HCT116 (cell line): ENCODE data around the gene FAM110C. TPM values are rescaled to one million over a fixed set of nuclear protein-coding genes. Genes with fewer than 3 reads are reported as not detected.
A peak's percentile ranks its signal among the peaks of the same experiment; 100 is the strongest.

Experiments
- ATAC-seq: fragments of 200-7000 bp; cut with Tn5 transposase; 2 replicates; pipeline ENCODE4 v1.9.1; 2020; ENCODE audit warnings: mild to moderate bottlenecking, moderate library complexity
- BruUV-seq: library from RNA; stranded (reverse); fragments of 400-500 nt; replicated peaks from 2 replicates; lab custom pipeline; 2021; lab: Mats Ljungman, UMichigan
- CTCF ChIA-PET: fragments of 300-600 bp; sonication (Branson Sonifier 250); formaldehyde crosslinking; loops from one replicate; lab custom pipeline; 2021; ENCODE audit warnings: antibody characterized with exemption; lab: Charles Lee
- POLR2A ChIA-PET: fragments of 300-600, 350-600 bp; sonication (Branson Sonifier 250); formaldehyde crosslinking; loops from one replicate; lab custom pipeline; 2021; ENCODE audit warnings: antibody characterized with exemption; lab: Charles Lee
- RAD21 ChIA-PET, 2 experiments: fragments of 300-600 bp; sonication (Branson Sonifier 250); formaldehyde crosslinking; loops; one replicate each; lab custom pipeline; 2023; ENCODE audit warnings: low total read pairs in 2 of 2; ENCODE audit not compliant: uncharacterized antibody in 2 of 2, unreplicated experiment in 2 of 2, low non-redundant PET in 1 of 2; lab: Charles Lee
- DNase-seq: peaks from one replicate; pipeline ENCODE4 v3.0.0-alpha.2; 2010; ENCODE audit warnings: low read depth, low spot score
- H2AFZ ChIP-seq: fragments of 200-600 bp; shearing (Covaris generic), sonication (generic); 2 replicates; pipeline ENCODE4 v1.6.1; 2017; ENCODE audit warnings: low read depth, mixed run types, mixed read lengths, antibody characterized with exemption, low read length; ENCODE audit not compliant: poor library complexity, severe bottlenecking
- H3K27ac ChIP-seq: 2 replicates; pipeline ENCODE4 v1.5.1; 2012; ENCODE audit warnings: low read depth, low read length
- H3K27me3 ChIP-seq: fragments of 200-600 bp; sonication (generic); 2 replicates; pipeline ENCODE4 v1.6.1; 2016; ENCODE audit warnings: mixed run types, low read length, mixed read lengths; ENCODE audit not compliant: insufficient read depth
- H3K36me3 ChIP-seq, 2 experiments: fragments of 200-500 bp in 1 of 2; fragments of 200-600 bp in 1 of 2; sonication (Bioruptor generic) in 1 of 2; sonication (generic) in 1 of 2; 2 replicates each; pipeline versions ENCODE4 v1.5.1 to v1.6.1; 2014 to 2016; ENCODE audit warnings: low read length in 2 of 2, inconsistent platforms in 1 of 2, mixed read lengths in 1 of 2, mixed run types in 1 of 2; ENCODE audit not compliant: insufficient read depth in 2 of 2, control insufficient read depth in 1 of 2
- H3K4me1 ChIP-seq, 2 experiments: fragments of 200-600 bp in 1 of 2; sonication (generic) in 1 of 2; 2 replicates each; pipeline versions ENCODE4 v1.5.1 to v1.6.1; 2012 to 2017; ENCODE audit warnings: low read length in 2 of 2, inconsistent platforms in 1 of 2, mild to moderate bottlenecking in 1 of 2, mixed read lengths in 1 of 2, mixed run types in 1 of 2, moderate library complexity in 1 of 2; ENCODE audit not compliant: insufficient read depth in 2 of 2, control insufficient read depth in 1 of 2
- H3K4me2 ChIP-seq: fragments of 200-600 bp; sonication (generic); 2 replicates; pipeline ENCODE4 v1.6.1; 2017; ENCODE audit warnings: mixed run types, low read length, mixed read lengths
- H3K4me3 ChIP-seq, 2 experiments: fragments of 200-600 bp in 1 of 2; sonication (generic) in 1 of 2; replicated peaks in 1 of 2; 2 replicates each; pipeline ENCODE4 v1.5.1; 2011 to 2016; ENCODE audit warnings: low read length in 2 of 2, control low read depth in 1 of 2, low read depth in 1 of 2, mild to moderate bottlenecking in 1 of 2, mixed read lengths in 1 of 2, mixed run types in 1 of 2
- H3K79me2 ChIP-seq: fragments of 200-600 bp; sonication (generic); 2 replicates; pipeline ENCODE4 v1.6.1; 2017; ENCODE audit warnings: mild to moderate bottlenecking, mixed run types, low read length, moderate library complexity, mixed read lengths; ENCODE audit not compliant: insufficient read depth
- H3K9ac ChIP-seq: fragments of 200-600 bp; sonication (generic); 2 replicates; pipeline ENCODE4 v1.6.1; 2016; ENCODE audit warnings: low read length, mixed read lengths
- H3K9me2 ChIP-seq: fragments of 200-600 bp; sonication (generic), shearing (Covaris generic); 2 replicates; pipeline ENCODE4 v1.6.1; 2017; ENCODE audit warnings: mixed run types, mild to moderate bottlenecking, moderate library complexity; ENCODE audit not compliant: insufficient read depth
- H3K9me3 ChIP-seq, 2 experiments: fragments of 200-500 bp in 1 of 2; fragments of 200-600 bp in 1 of 2; sonication (Bioruptor generic) in 1 of 2; sonication (generic) in 1 of 2; 2 replicates each; pipeline ENCODE4 v1.6.1; 2014 to 2017; ENCODE audit warnings: low read length in 2 of 2, mixed read lengths in 2 of 2, inconsistent platforms in 1 of 2, low read depth in 1 of 2, mild to moderate bottlenecking in 1 of 2, mixed run types in 1 of 2, moderate library complexity in 1 of 2; ENCODE audit not compliant: control insufficient read depth in 1 of 2, insufficient read depth in 1 of 2
- H4K20me1 ChIP-seq: fragments of 200-600 bp; sonication (generic), shearing (Covaris generic); 2 replicates; pipeline ENCODE4 v1.6.1; 2017; ENCODE audit warnings: mixed run types, mild to moderate bottlenecking, moderate library complexity; ENCODE audit not compliant: insufficient read depth
- CBX3 ChIP-seq: IDR thresholded peaks from 2 replicates; pipeline ENCODE4 v1.6.1; 2012; ENCODE audit warnings: low read depth
- CEBPB ChIP-seq: IDR thresholded peaks from 2 replicates; pipeline ENCODE4 v1.6.1; 2012; ENCODE audit warnings: low read depth
- CTCF ChIP-seq, 3 experiments: fragments of 200-600 bp in 1 of 3; sonication (generic) in 1 of 3; IDR thresholded peaks in 2 of 3; conservative IDR thresholded peaks in 1 of 3; 2 replicates each; pipeline ENCODE4 v1.5.1; 2012 to 2017; ENCODE audit warnings: low read depth in 2 of 3, low read length in 2 of 3, antibody characterized with exemption in 1 of 3, borderline replicate concordance in 1 of 3, control low read depth in 1 of 3, mild to moderate bottlenecking in 1 of 3, mixed read lengths in 1 of 3, mixed run types in 1 of 3, moderate library complexity in 1 of 3; ENCODE audit not compliant: insufficient read depth in 1 of 3
- EGR1 ChIP-seq: IDR thresholded peaks from 2 replicates; pipeline ENCODE4 v1.6.1; 2012; ENCODE audit warnings: low read depth
- ELF1 ChIP-seq: IDR thresholded peaks from 2 replicates; pipeline ENCODE4 v1.6.1; 2012; ENCODE audit warnings: low read depth, borderline replicate concordance
- JUND ChIP-seq: IDR thresholded peaks from 2 replicates; pipeline ENCODE4 v1.6.1; 2012
- MAX ChIP-seq: IDR thresholded peaks from 2 replicates; pipeline ENCODE4 v1.6.1; 2012
- POLR2A ChIP-seq: IDR thresholded peaks from 2 replicates; pipeline ENCODE4 v1.7.0; 2011; ENCODE audit warnings: borderline replicate concordance; ENCODE audit not compliant: insufficient read depth, insufficient read length; ENCODE audit errors: extremely low read depth
- POLR2AphosphoS5 ChIP-seq: IDR thresholded peaks from 2 replicates; pipeline ENCODE4 v1.6.1; 2011; ENCODE audit warnings: mild to moderate bottlenecking, low read depth, low read length, moderate library complexity
- RAD21 ChIP-seq: IDR thresholded peaks from 2 replicates; pipeline ENCODE4 v1.6.1; 2012; ENCODE audit warnings: low read depth, mild to moderate bottlenecking
- SIN3A ChIP-seq: IDR thresholded peaks from 2 replicates; pipeline ENCODE4 v1.6.1; 2012; ENCODE audit warnings: low read depth
- SP1 ChIP-seq: IDR thresholded peaks from 2 replicates; pipeline ENCODE4 v1.6.1; 2012; ENCODE audit warnings: low read depth
- SRF ChIP-seq: IDR thresholded peaks from 2 replicates; pipeline ENCODE4 v1.6.1; 2012; ENCODE audit warnings: low read depth
- YY1 ChIP-seq: IDR thresholded peaks from 2 replicates; pipeline ENCODE4 v1.6.1; 2011; ENCODE audit warnings: low read length, low read depth, moderate library complexity, mild to moderate bottlenecking; ENCODE audit not compliant: insufficient replicate concordance; ENCODE audit errors: extremely low read depth
- ZBTB33 ChIP-seq: IDR thresholded peaks from 2 replicates; pipeline ENCODE4 v1.6.1; 2011; ENCODE audit warnings: mild to moderate bottlenecking, low read length, moderate library complexity; ENCODE audit not compliant: insufficient replicate concordance; ENCODE audit errors: extremely low read depth
- intact Hi-C: fragments of 100-400 bp; cut with micrococcal nuclease; formaldehyde crosslinking; loops from 2 replicates; pipeline ENCODE4 v1.10.0; 2022
- total RNA-seq: library from RNA; stranded (reverse); gene quantifications from one replicate; pipeline ENCODE4 v1.2.1, GENCODE V29; 2021; ENCODE audit not compliant: unreplicated experiment

The FAM110C gene
- total RNA-seq, 1 experiment from 2014 or later, result 20.3 TPM

- peak; percentile 67 for TF ChIP-seq MAX
- no peak for TF ChIP-seq ZBTB33
- TF ChIP-seq EGR1, result peak; percentile 69
- no peak for TF ChIP-seq CEBPB
- TF ChIP-seq SRF, result no peak
- TF ChIP-seq RAD21, result 0 out of 2 replicates have a peak, but pooled peaks have one; percentile 13
Measured at GRCh38 chr2:46471-47345, at the start of gene FAM110C (continued).

GRCh38 chr2:92326-92725 is 46.0 kb upstream of the FAM110C start:
- no peak for DNase-seq
- BruUV-seq, result no TSS peak
- RAD21 ChIA-PET, result no interaction called here
- TF ChIP-seq JUND (no peak), YY1 (no peak), SIN3A (no peak), CTCF (IDR thresholded peaks at IDR 0.05 in 2 of 3, conservative IDR thresholded peaks at IDR 0.05 in 1 of 3; ENCODE audit: borderline replicate concordance in 1 of 3, insufficient read depth in 1 of 3, low read depth in 2 of 3, low read length in 2 of 3) (no peak), ZBTB33 (no peak), MAX (no peak), SP1 (no peak), EGR1 (no peak), POLR2A (no peak), POLR2AphosphoS5 (no peak), ELF1 (no peak), CBX3 (no peak), CEBPB (no peak)

More at GRCh38 chr2:92326-92725, 46.0 kb upstream of the FAM110C start:
- intact Hi-C loops, result no loop called here
- Histone ChIP-seq H3K4me3 (no peak overlapping the region), H3K9ac (no peak overlapping the region), H3K79me2 (no peaks in the 10 kb centered on the region), H4K20me1 (no peaks in the 10 kb centered on the region), H3K9me3 (no peaks in the 10 kb centered on the region), H3K27me3 (no peaks in the 10 kb centered on the region), H3K36me3 (no peaks in the 10 kb centered on the region), H3K9me2 (no peaks in the 10 kb centered on the region), H3K4me1 (no peaks in the 10 kb centered on the region), H3K4me2 (no peak overlapping the region), H3K27ac (no peak overlapping the region), H2AFZ (no peak overlapping the region)
- ChIA-PET CTCF (no interaction called here), POLR2A (no interaction called here)
- ATAC-seq, result no peak
